ENCODE data around the gene ANKS3. TPM values are rescaled to one million over a fixed set of nuclear protein-coding genes. Genes with fewer than 3 reads are reported as not detected.

Gene ANKS3
- polyA plus RNA-seq, 1 of the 3 experiments (the other 2 are of a cell fraction): 42.2 TPM

- Histone ChIP-seq H3K36me3 (replicated peaks in 1 of 2; ENCODE audit: control insufficient read depth in 1 of 2, insufficient read depth in 2 of 2, low read length in 1 of 2) (peaks cover 13 to 76% of the 10 kb centered on the region in 2 experiments), H3K79me2 (ENCODE audit: insufficient read depth) (peaks cover 11% of the 10 kb centered on the region; the same call in 1 of the 2 replicates)
- POLR2A ChIA-PET: interaction anchor here (0.6 to 1.1 kb wide), 3 partner anchors 23 to 138 kb away, joined by 3 to 4 read pairs (median 4); no protein-coding TSS in a partner anchor
Observed at GRCh38 chr16:4697848-4698291, 36.2 kb downstream of the ANKS3 start.

DNA sequence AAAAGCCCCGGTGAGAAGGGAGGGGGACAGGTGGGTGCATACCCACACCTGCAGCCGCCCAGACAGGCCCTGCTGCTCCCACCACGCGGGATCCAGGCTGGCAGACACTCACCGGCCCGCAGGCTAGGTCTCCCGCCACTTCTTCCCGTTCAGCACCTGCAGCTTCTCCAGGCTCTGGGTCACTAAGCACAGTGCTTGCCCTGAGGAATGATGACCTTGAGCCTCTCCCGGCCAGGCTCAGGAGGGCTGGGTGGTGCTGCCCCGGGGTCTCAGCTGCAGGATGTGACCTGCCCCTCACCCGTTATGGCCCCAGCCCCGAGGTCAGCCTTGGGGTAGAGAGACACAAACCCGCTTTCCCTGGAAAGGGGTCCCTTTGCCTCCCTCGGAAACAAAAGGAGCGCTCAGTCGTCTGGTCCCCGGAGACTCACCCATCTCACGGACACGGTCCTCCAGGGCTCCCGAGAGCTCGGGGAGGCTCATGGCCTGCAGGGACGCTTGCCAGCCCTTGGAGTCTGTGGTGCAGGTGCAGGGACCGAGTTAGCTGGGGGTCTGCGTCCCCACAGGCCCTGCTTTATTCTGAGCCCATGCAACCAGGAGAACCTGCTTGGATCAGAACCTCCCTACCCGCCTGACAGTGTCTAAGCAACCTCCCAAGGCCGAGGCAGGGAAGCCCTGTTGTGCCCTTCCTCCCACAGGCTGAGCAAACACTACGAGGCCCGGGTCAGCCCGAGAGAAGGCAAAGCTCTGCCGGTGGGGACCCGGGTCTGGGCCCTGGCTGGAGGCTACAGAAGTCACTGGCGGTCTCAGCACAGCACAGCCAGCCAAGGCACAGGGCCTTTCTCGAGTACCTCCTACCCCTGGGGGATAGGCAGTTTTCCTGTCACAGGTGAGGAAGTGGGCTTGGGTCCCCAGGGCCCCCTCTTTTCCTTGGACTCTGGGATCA lies 36.9 kb downstream of the ANKS3 start:
- no peaks in the 10 kb centered on the region for H3K9me2 ChIP-seq
- H3K4me1 ChIP-seq (ENCODE audit: control insufficient read depth in 1 of 2, insufficient read depth in 2 of 2, low read depth in 1 of 2, low read length in 1 of 2): peaks cover 0 to 23% of the 10 kb centered on the region in 2 experiments; a peak in 1 of 4 replicates
- no peaks in the 10 kb centered on the region for H3K27me3 ChIP-seq (ENCODE audit: insufficient read depth)
- no peak overlapping the region for H3K4me3 ChIP-seq (ENCODE audit: low read depth in 2 of 2, low read length in 1 of 2)
- POLR2A ChIA-PET: interaction anchor here (0.6 to 1.1 kb wide), 2 partner anchors 24 to 124 kb away, joined by 4 read pairs; no protein-coding TSS in a partner anchor
- no peaks in the 10 kb centered on the region for H3K9me3 ChIP-seq
- DNase-seq: peak; percentile 25
- H2AFZ ChIP-seq (ENCODE audit: low read depth): no peak overlapping the region
- peaks cover 13 to 71% of the 10 kb centered on the region in 2 experiments for H3K36me3 ChIP-seq (replicated peaks in 1 of 2; ENCODE audit: control insufficient read depth in 1 of 2, insufficient read depth in 2 of 2, low read length in 1 of 2)
- no peak overlapping the region for H3K27ac ChIP-seq (ENCODE audit: low read depth in 2 of 2, low read length in 1 of 2)
- H3K4me2 ChIP-seq: no peak overlapping the region
- H3K9ac ChIP-seq: no peak overlapping the region
- TF ChIP-seq POLR2AphosphoS5 (IDR thresholded peaks at IDR 0.05; ENCODE audit: low read depth, low read length) (0 out of 2 replicates have a peak, but pooled peaks have one; percentile 11), JUND (IDR thresholded peaks at IDR 0.05) (no peak), NRF1 (IDR thresholded peaks at IDR 0.05; ENCODE audit: low read depth, low read length) (no peak)
- no peaks in the 10 kb centered on the region for H4K20me1 ChIP-seq (ENCODE audit: insufficient read depth)
- 93% methylated on average over 18 of the region's 33 CpGs for WGBS (ENCODE audit: low lambda C conversion rate)
- H3K79me2 ChIP-seq (ENCODE audit: insufficient read depth): peaks cover 11% of the 10 kb centered on the region; the same call in 1 of the 2 replicates
- CTCF ChIA-PET: interaction anchor here (1.0 to 1.3 kb wide), 3 partner anchors 14 to 36 kb away, joined by 3 to 4 read pairs (median 3); no protein-coding TSS in a partner anchor
- H3F3A ChIP-seq (replicated peaks; ENCODE audit: insufficient read depth): peaks cover 17% of the 10 kb centered on the region

More at GRCh38 chr16:4697848-4698291, 36.2 kb downstream of the ANKS3 start:
- no peaks in the 10 kb centered on the region for H3K9me2 ChIP-seq
- no peak overlapping the region for H3K9ac ChIP-seq
- no peaks in the 10 kb centered on the region for H4K20me1 ChIP-seq (ENCODE audit: insufficient read depth)
- no peak overlapping the region for H3K4me2 ChIP-seq
- WGBS (ENCODE audit: low lambda C conversion rate): no CpG with 5 or more reads among the region's 9 CpGs
- H3K4me1 ChIP-seq (ENCODE audit: control insufficient read depth in 1 of 2, insufficient read depth in 2 of 2, low read depth in 1 of 2, low read length in 1 of 2): peaks cover 0 to 16% of the 10 kb centered on the region in 2 experiments; a peak in 1 of 4 replicates
- no peaks in the 10 kb centered on the region for H3K27me3 ChIP-seq (ENCODE audit: insufficient read depth)
- H3K4me3 ChIP-seq (ENCODE audit: low read depth in 2 of 2, low read length in 1 of 2): no peak overlapping the region
- H3F3A ChIP-seq (replicated peaks; ENCODE audit: insufficient read depth): peaks cover 15% of the 10 kb centered on the region
- CTCF ChIA-PET: interaction anchor here (1.0 to 1.2 kb wide), 2 partner anchors 24 to 35 kb away, joined by 3 read pairs; no protein-coding TSS in a partner anchor
- H3K9me3 ChIP-seq: no peaks in the 10 kb centered on the region
- TF ChIP-seq RFX5 (IDR thresholded peaks at IDR 0.05; ENCODE audit: low read length): no peak
- no peak for TF ChIP-seq SIN3A (IDR thresholded peaks at IDR 0.05; ENCODE audit: borderline replicate concordance, low read depth, low read length)
- TF ChIP-seq, protein P1, sequence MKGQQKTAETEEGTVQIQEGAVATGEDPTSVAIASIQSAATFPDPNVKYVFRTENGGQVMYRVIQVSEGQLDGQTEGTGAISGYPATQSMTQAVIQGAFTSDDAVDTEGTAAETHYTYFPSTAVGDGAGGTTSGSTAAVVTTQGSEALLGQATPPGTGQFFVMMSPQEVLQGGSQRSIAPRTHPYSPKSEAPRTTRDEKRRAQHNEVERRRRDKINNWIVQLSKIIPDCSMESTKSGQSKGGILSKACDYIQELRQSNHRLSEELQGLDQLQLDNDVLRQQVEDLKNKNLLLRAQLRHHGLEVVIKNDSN (IDR thresholded peaks at IDR 0.05; ENCODE audit: borderline replicate concordance, low read depth): no peak
- no peak for TF ChIP-seq RCOR1 (IDR thresholded peaks at IDR 0.05; ENCODE audit: low read length)
- no peak for TF ChIP-seq EP300 (IDR thresholded peaks at IDR 0.05; ENCODE audit: borderline replicate concordance in 1 of 2, low read depth in 1 of 2, low read length in 1 of 2)
- TF ChIP-seq TAF1 (IDR thresholded peaks at IDR 0.05; ENCODE audit: borderline replicate concordance, low read depth, low read length): no peak
- TF ChIP-seq NFIC (IDR thresholded peaks at IDR 0.05; ENCODE audit: borderline replicate concordance): no peak
- no peak for TF ChIP-seq EZH2phosphoT487 (IDR thresholded peaks at IDR 0.05; ENCODE audit: borderline replicate concordance, low read depth)
- no peak for TF ChIP-seq FOSL2 (IDR thresholded peaks at IDR 0.05; ENCODE audit: borderline replicate concordance, low read depth)
- no peak for TF ChIP-seq FOXM1 (IDR thresholded peaks at IDR 0.05; ENCODE audit: low read depth)
- no peak for DNase-seq
- H3K27ac ChIP-seq (ENCODE audit: low read depth in 2 of 2, low read length in 1 of 2): no peak overlapping the region
- no peak overlapping the region for H2AFZ ChIP-seq (ENCODE audit: low read depth)
